Activated CD4-positive, alpha-beta memory T cell treated with anti-CD3 and anti-CD28 coated beads, Interleukin-2, amount 10 ng/mL, durations not matched to agents 7 days and 5 days (primary cell): ENCODE measurements around the gene PACS1. TPM values are rescaled to one million over a fixed set of nuclear protein-coding genes. Genes with fewer than 3 reads are reported as not detected.

Experiments used
- CTCF ChIA-PET: fragments of 350-600 bp; sonication (Branson Sonifier 250); formaldehyde crosslinking; loops from one replicate; lab custom pipeline; 2021; ENCODE audit warnings: antibody characterized with exemption, inconsistent platforms; lab: Charles Lee
- POLR2A ChIA-PET: fragments of 350-600 bp; sonication (Branson Sonifier 250); formaldehyde crosslinking; loops from one replicate; lab custom pipeline; 2021; ENCODE audit warnings: antibody characterized with exemption; lab: Charles Lee
- DNase-seq: peaks from one replicate; pipeline ENCODE4 v3.0.0-alpha.2; 2020
- H3K27ac Mint-ChIP-seq: one replicate; pipeline ENCODE4 v1.8.0; 2021; ENCODE audit warnings: mild to moderate bottlenecking, mixed read lengths
- H3K27me3 Mint-ChIP-seq: one replicate; pipeline ENCODE4 v1.8.0; 2021; ENCODE audit warnings: mixed read lengths
- H3K36me3 Mint-ChIP-seq: one replicate; pipeline ENCODE4 v1.8.0; 2021; ENCODE audit warnings: low read depth, mixed read lengths
- H3K4me1 Mint-ChIP-seq: one replicate; pipeline ENCODE4 v1.8.0; 2021; ENCODE audit warnings: mixed read lengths
- H3K4me3 Mint-ChIP-seq: one replicate; pipeline ENCODE4 v1.8.0; 2021; ENCODE audit warnings: mild to moderate bottlenecking, mixed read lengths
- H3K9me3 Mint-ChIP-seq: one replicate; pipeline ENCODE4 v1.8.0; 2021; ENCODE audit warnings: mixed read lengths
- total RNA-seq, 2 experiments: library from RNA; stranded (reverse); gene quantifications; one replicate each; pipeline ENCODE4 v1.2.3, GENCODE V29; 2021

Gene PACS1
- total RNA-seq, 2 experiments from 2014 or later: 86.4 to 95.0 TPM

DNA sequence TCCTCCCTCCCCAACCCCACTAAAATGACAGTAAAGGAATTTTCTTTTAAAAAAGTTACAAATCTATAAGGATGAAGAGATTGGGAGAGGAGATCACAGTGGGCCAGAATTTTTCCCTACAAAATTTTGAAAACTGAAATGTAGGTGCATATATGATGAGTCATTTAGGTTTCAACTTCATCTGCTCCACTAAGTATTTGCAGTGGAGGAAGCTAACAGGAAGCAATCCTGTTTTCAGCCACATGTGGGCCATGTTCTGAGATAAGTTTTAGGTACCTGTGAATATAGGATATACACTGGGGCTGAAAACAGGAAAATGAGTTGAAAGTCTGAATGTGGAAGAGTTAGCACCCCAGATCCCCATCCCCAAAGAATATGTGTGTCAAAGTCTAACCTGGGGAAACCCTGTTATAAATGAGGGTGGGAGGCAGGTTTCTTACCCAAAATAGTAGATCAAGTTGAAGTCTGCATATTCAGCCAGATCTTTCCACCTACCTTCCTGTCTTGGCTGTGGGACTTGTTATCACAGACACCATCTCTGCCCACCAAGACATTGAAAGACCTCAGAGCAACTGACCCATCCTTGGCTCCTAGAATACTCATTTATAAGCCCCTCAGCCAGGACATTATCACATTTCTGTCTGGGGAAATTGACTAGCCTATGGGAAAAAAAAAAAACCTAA is 87.3 kb downstream of the PACS1 start:
- Mint-ChIP-seq H3K9me3 (no peaks in the 10 kb centered on the region), H3K27ac (no peak overlapping the region), H3K27me3 (no peaks in the 10 kb centered on the region), H3K4me3 (no peak overlapping the region), H3K4me1 (peaks cover 21% of the 10 kb centered on the region), H3K36me3 (no peaks in the 10 kb centered on the region)
- CTCF ChIA-PET: interaction anchor here (1.0 kb wide), 1 partner anchor 102 kb away, joined by 3 read pairs; no protein-coding TSS in a partner anchor
- DNase-seq: no peak
- POLR2A ChIA-PET: interaction anchor here (0.7 kb wide), 1 partner anchor 83 kb away, joined by 3 read pairs; no protein-coding TSS in a partner anchor

DNA sequence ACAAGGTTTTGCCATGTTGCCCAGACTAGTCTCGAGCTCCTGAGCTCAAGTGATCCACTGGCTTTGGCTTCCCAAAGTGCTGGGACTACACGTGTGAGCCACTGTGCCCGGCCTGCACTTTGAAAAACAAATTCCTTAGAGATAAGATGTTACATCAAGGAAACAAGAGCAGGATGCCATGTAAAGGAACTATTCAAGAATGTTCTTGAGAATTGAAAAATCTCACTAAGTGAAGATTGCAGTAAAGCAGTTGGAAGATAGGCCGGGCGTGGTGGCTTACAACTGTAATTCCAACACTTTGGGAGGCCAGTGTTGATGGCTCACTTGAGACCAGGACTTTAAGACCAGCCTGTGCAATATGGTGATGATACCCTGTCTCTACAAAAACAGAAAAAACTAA is 88.1 kb downstream of the PACS1 start:
- Mint-ChIP-seq H3K27ac (no peak overlapping the region), H3K4me1 (peaks cover 21% of the 10 kb centered on the region), H3K27me3 (no peaks in the 10 kb centered on the region), H3K36me3 (no peaks in the 10 kb centered on the region), H3K4me3 (no peak overlapping the region), H3K9me3 (no peaks in the 10 kb centered on the region)
- CTCF ChIA-PET: no interaction called here
- POLR2A ChIA-PET: no interaction called here
- no peak for DNase-seq

DNA sequence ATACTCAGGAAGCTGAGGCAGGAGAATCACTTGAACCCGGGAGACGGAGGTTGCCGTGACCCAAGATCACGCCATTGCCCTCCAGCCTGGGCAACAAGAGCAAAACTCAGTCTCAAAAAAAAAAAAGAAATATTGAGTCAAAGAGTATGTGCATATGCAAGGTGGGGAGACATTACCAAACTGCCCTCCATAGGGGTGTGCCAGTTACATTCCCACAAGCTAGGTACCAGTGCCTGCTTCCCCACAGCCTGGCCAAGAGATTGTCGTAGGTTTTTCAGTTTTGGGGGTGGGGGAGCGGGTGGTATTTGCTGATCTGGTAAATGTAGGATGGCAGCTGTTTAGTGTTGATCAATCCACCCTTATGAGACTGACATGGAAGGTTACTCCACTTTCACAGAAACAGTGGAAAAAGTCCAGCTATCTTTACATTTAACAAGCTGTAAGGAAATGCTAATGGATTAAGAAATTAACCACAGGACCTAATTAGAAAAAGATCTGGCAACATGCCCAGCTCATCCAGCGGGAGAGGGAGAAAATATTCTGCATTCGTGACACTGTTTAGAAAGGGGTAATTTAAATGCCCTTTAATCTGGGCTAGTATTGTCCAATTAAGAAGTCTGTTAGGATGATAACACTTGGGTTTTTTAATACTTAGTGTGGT is 89.4 kb downstream of the PACS1 start:
- no peaks in the 10 kb centered on the region for H3K9me3 Mint-ChIP-seq
- no peak for DNase-seq
- no peaks in the 10 kb centered on the region for H3K27me3 Mint-ChIP-seq
- ChIA-PET POLR2A (no interaction called here), CTCF (interaction anchor here (0.7 kb wide), 1 partner anchor 9 kb away, joined by 4 read pairs; no protein-coding TSS in a partner anchor)
- H3K4me1 Mint-ChIP-seq: peaks cover 21% of the 10 kb centered on the region
- no peak overlapping the region for H3K4me3 Mint-ChIP-seq
- no peaks in the 10 kb centered on the region for H3K36me3 Mint-ChIP-seq
- H3K27ac Mint-ChIP-seq: no peak overlapping the region

DNA sequence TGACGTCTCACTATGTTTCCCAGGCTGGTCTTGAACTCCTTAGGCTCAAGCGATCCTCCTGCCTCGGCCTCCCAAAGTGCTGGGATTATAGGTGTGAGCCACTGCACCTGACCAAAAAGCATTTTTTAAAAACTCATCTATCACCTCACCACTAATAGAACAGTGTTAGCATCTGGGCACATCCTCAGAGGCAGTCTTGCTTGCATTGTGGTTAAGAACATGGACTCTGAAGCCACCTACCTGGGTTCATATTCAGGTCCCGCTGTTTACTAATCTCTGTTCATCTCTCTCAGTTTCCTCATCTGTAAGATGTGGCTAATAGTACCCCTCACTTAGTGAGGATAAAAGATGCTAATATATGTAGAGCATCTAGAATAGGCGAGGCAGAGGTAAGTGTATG is 90.6 kb downstream of the PACS1 start:
- ChIA-PET POLR2A (no interaction called here), CTCF (no interaction called here)
- peaks cover 19% of the 10 kb centered on the region for H3K4me1 Mint-ChIP-seq
- no peak overlapping the region for H3K27ac Mint-ChIP-seq
- no peaks in the 10 kb centered on the region for H3K27me3 Mint-ChIP-seq
- DNase-seq: no peak
- H3K4me3 Mint-ChIP-seq: no peak overlapping the region
- H3K9me3 Mint-ChIP-seq: no peaks in the 10 kb centered on the region
- H3K36me3 Mint-ChIP-seq: no peaks in the 10 kb centered on the region

DNA sequence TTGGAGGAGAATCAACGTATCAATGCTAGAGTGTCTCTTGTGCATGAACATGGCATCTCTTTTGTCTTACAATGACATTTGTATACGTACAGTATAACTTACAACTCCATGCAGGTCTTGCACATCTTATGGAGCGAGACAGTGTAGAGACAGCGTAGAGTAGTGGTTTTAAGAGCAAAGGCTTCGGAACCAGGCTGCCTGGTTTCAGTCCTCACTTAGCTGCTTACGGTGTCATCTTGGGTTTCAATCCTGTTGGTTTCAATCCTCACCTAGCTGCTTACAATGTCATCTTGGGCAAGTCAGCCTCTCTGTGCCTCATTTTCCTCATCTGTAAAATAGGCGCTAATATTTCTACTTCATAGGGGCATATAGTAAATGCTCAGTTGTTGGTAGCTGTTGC is 98.2 kb downstream of the PACS1 start:
- ChIA-PET CTCF (no interaction called here), POLR2A (no interaction called here)
- H3K36me3 Mint-ChIP-seq: peaks cover 2% of the 10 kb centered on the region

DNA sequence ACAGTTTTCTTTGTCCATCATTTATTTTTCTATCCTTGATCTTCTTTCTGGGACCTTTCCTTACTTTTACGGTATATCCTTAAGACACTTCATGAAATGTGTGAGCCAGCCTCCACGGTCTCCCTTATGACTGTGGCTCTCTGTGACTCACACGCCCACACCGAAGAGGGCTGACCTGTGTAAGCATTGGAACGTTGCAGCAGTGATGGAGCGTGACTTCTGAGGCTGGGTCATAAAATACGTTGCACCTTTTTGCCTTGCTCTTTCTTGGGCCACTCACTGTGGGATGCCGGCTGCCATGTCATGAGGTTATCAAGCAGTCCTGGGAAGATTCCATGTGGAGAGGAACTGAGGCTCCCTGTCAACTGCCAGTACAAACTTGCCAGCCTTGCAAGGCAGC is 102.1 kb downstream of the PACS1 start:
- ChIA-PET POLR2A (no interaction called here), CTCF (no interaction called here)
- Mint-ChIP-seq H3K4me3 (no peak overlapping the region), H3K4me1 (peaks cover 2% of the 10 kb centered on the region), H3K27ac (no peak overlapping the region), H3K9me3 (no peaks in the 10 kb centered on the region), H3K27me3 (no peaks in the 10 kb centered on the region), H3K36me3 (peaks cover 2% of the 10 kb centered on the region)
- DNase-seq: no peak

More for the DNA sequence above, 98.2 kb downstream of the PACS1 start:
- DNase-seq: no peak
- H3K4me3 Mint-ChIP-seq: no peak overlapping the region
- no peaks in the 10 kb centered on the region for H3K27me3 Mint-ChIP-seq
- H3K27ac Mint-ChIP-seq: no peak overlapping the region
- no peaks in the 10 kb centered on the region for H3K9me3 Mint-ChIP-seq
- H3K4me1 Mint-ChIP-seq: no peaks in the 10 kb centered on the region

DNA sequence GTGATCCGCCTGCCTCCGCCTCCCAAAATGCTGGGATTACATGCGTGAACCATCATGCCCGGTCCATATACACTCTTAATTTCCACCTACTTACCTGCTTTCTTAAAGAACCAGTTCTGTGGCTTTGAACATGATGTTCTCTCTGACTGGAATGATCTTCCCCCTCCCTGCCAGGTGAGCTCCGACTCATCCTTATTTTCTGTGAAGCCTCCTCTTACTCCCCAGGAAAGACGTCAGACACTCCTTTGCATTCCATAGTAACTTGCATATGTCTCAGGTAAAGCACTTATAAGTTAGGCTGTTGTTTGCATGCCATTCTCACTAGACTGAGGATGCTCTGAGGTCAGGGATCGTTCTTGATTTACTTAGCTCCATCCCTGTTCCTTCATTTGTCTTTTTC is 106.6 kb downstream of the PACS1 start:
- Mint-ChIP-seq H3K4me3 (no peak overlapping the region), H3K27me3 (no peaks in the 10 kb centered on the region), H3K4me1 (peaks cover 2% of the 10 kb centered on the region), H3K36me3 (no peaks in the 10 kb centered on the region), H3K27ac (no peak overlapping the region), H3K9me3 (no peaks in the 10 kb centered on the region)
- CTCF ChIA-PET: interaction anchor here (0.6 kb wide), 1 partner anchor 407 kb away, joined by 3 read pairs; no protein-coding TSS in a partner anchor
- DNase-seq: no peak
- POLR2A ChIA-PET: no interaction called here

DNA sequence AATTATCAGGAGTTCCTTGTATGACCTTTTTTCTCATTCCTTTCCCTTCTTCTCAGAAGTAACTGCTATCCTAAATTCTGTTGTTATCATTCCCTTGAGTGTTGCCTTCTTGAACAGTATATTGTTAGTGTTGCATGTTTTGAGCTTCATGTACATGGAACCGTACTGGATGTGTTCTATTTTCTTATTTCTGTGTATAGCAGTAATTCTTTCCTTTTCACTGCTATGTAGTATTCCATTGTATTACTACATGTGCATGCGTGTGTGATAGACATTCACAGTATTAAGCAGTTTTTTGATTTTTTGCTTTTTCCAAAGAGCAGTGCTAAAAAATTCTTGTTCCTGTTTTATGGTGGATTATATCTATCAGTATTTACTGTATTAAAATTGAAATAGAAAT is 108.1 kb downstream of the PACS1 start:
- H3K4me1 Mint-ChIP-seq: peaks cover 3% of the 10 kb centered on the region
- H3K27ac Mint-ChIP-seq: no peak overlapping the region
- DNase-seq: no peak
- CTCF ChIA-PET: no interaction called here
- POLR2A ChIA-PET: no interaction called here
- no peaks in the 10 kb centered on the region for H3K9me3 Mint-ChIP-seq
- no peaks in the 10 kb centered on the region for H3K36me3 Mint-ChIP-seq
- no peaks in the 10 kb centered on the region for H3K27me3 Mint-ChIP-seq
- H3K4me3 Mint-ChIP-seq: no peak overlapping the region

DNA sequence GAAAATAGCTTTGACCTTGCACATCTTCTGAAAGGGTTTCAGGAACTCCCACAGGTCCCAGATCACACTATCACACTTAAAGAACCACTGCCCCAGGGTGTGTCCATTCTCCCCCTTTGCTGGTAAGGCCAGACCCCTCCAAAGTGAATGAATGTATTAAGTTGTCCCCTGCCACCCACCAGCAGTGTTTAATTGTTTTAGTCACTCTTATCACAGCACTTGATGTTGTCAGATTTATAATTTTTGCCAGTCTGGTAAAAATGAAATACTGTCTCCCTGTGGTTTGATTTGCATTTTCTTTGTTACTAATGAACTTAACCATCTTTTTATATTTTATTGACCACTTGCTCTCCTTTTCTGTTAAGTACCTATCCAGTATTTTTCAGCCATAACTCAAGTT is 108.8 kb downstream of the PACS1 start:
- Mint-ChIP-seq H3K27ac (no peak overlapping the region), H3K4me1 (peaks cover 3% of the 10 kb centered on the region), H3K27me3 (no peaks in the 10 kb centered on the region), H3K9me3 (no peaks in the 10 kb centered on the region), H3K36me3 (no peaks in the 10 kb centered on the region), H3K4me3 (no peak overlapping the region)
- DNase-seq: no peak
- CTCF ChIA-PET: no interaction called here
- POLR2A ChIA-PET: interaction anchor here (1.0 kb wide), 1 partner anchor 126 kb away, joined by 3 read pairs; the partner anchor contains the start of gene SF3B2

DNA sequence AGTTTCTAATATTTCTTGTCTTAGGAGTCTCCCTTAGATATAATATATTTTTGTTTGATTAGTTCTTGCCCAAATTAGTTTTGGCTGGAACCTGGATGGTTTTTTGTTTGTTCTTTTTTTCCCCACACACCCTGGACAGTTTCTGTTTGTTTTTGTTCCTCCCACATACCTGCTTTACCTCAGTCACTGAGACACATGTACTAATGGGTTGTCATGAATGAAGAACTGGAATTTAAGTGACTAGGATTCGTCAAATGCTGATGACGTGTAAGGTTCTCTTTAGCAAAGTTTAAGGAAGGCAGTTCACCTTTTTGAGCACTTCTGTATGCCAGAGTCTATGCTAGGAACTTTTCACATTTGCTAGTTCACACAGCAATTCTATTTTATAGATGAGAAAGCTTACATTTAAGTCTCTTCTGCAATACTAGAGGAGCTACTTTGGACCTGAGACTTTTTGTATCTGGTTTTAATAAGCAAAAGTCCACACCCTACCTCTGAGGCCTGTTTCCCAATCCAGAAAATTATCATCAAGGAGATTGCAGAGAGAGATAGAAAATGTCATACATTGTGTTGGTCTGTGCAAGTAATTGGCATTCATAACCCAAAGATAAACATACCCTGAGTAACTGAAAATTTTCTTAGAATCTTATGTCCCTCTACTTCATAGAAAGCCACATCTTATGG is 111.7 kb downstream of the PACS1 start:
- POLR2A ChIA-PET: no interaction called here
- H3K27me3 Mint-ChIP-seq: no peaks in the 10 kb centered on the region
- peaks cover under 1% of the 10 kb centered on the region for H3K36me3 Mint-ChIP-seq
- H3K9me3 Mint-ChIP-seq: no peaks in the 10 kb centered on the region
- H3K4me3 Mint-ChIP-seq: no peak overlapping the region
- DNase-seq: no peak
- H3K4me1 Mint-ChIP-seq: peaks cover 1% of the 10 kb centered on the region
- no peak overlapping the region for H3K27ac Mint-ChIP-seq
- CTCF ChIA-PET: no interaction called here

DNA sequence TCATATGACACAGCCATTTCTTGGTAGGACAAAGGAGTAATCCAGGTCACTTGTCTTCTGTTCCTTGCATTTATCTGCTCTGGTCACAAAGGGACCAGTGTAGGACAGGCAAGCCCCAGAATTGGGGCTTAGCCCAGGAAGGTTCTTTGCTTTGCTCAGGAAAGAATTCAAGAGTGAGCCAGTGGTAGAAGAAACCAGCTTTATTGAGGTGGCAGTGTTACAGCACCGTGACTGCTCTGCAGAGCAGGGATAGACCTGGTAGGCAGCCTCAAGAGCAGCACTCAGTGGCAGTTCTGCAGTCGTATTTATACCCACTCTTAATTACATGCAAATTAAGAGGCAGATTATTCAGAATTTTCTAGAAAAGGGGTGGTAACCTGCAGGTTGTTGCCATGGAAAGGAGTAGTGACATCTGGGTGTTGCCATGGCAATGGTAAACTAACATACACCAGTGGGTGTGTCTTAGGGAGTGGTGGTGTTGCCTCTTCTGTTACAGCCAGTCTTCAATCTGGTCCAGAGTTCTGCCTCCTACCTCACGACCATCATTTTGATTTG is 113.5 kb downstream of the PACS1 start:
- Mint-ChIP-seq H3K4me1 (peaks cover 4% of the 10 kb centered on the region), H3K27me3 (no peaks in the 10 kb centered on the region), H3K9me3 (no peaks in the 10 kb centered on the region), H3K27ac (no peak overlapping the region), H3K36me3 (peaks cover 3% of the 10 kb centered on the region), H3K4me3 (no peak overlapping the region)
- CTCF ChIA-PET: no interaction called here
- DNase-seq: no peak
- POLR2A ChIA-PET: no interaction called here

DNA sequence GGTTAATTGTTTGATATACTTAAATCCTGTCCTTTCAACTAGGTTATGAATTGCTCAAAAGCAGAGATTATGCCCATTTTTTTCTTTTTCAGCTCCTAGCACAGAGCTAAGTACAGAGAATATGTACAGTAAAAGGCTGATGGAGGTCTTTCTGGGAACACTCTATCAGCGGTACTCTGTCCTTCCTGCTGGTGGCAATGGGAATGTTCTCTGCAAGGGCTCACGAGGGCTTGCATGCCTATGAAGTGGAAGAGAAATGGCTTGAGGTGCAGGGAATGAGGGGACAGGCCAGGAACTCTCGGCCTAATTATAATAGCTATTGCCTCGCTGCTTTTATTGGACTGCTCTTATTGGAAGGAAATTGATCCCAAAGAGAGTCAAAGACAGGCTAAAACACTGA is 114.7 kb downstream of the PACS1 start:
- peaks cover 5% of the 10 kb centered on the region for H3K36me3 Mint-ChIP-seq
- H3K27ac Mint-ChIP-seq: no peak overlapping the region
- ChIA-PET POLR2A (interaction anchor here (0.6 to 1.0 kb wide), 2 partner anchors 20 to 346 kb away, joined by 4 read pairs; no protein-coding TSS in a partner anchor), CTCF (interaction anchor here (0.6 kb wide), 1 partner anchor 111 kb away, joined by 3 read pairs; no protein-coding TSS in a partner anchor)
- DNase-seq: no peak
- no peaks in the 10 kb centered on the region for H3K27me3 Mint-ChIP-seq
- H3K4me1 Mint-ChIP-seq: peaks cover 5% of the 10 kb centered on the region
- H3K9me3 Mint-ChIP-seq: no peaks in the 10 kb centered on the region
- H3K4me3 Mint-ChIP-seq: no peak overlapping the region

DNA sequence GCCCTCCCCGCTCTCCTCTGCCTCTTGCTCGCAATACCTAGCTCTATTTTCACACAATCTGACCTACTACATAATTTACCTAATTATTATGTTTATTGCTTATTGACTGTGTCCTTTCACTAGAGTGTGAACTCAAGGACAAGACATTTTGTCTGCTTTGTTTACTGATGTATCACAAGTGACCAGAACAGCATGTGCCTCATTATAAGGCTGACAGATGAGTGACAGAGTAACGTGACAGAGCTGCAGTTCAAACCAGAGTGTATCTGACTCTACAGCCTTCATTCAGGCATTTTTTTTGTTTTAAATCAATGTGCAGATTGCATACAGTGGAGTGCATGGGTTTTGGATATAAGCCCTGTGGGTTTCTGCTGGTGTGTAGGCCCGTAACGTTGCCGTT is 116.4 kb downstream of the PACS1 start:
- H3K27ac Mint-ChIP-seq: no peak overlapping the region
- H3K36me3 Mint-ChIP-seq: peaks cover 5% of the 10 kb centered on the region
- no peak overlapping the region for H3K4me3 Mint-ChIP-seq
- no peak for DNase-seq
- H3K27me3 Mint-ChIP-seq: no peaks in the 10 kb centered on the region
- ChIA-PET CTCF (no interaction called here), POLR2A (no interaction called here)
- H3K4me1 Mint-ChIP-seq: peaks cover 5% of the 10 kb centered on the region
- no peaks in the 10 kb centered on the region for H3K9me3 Mint-ChIP-seq
